Measurements from ENCODE around the gene VAV3.

DNA sequence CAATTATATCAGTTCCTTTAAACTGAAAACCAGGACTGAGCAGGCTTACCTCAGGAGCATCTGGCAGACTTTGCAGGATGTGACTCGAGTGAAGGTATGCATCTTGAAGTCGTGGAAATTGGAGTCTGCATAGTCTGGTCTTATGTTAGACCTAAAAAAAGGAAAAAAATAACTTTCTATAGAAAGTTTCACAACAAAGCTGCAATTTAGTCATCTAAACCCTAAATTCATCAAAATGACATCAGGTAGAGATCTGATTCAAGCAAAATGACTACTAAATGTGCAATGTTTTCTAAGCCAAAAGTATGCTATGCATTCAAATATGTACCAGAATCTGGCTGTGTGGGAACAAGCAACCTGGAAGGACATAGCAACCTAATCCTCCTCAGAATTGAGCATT is 260.1 kb downstream of the VAV3 start:
- TF ChIP-seq, protein P1, sequence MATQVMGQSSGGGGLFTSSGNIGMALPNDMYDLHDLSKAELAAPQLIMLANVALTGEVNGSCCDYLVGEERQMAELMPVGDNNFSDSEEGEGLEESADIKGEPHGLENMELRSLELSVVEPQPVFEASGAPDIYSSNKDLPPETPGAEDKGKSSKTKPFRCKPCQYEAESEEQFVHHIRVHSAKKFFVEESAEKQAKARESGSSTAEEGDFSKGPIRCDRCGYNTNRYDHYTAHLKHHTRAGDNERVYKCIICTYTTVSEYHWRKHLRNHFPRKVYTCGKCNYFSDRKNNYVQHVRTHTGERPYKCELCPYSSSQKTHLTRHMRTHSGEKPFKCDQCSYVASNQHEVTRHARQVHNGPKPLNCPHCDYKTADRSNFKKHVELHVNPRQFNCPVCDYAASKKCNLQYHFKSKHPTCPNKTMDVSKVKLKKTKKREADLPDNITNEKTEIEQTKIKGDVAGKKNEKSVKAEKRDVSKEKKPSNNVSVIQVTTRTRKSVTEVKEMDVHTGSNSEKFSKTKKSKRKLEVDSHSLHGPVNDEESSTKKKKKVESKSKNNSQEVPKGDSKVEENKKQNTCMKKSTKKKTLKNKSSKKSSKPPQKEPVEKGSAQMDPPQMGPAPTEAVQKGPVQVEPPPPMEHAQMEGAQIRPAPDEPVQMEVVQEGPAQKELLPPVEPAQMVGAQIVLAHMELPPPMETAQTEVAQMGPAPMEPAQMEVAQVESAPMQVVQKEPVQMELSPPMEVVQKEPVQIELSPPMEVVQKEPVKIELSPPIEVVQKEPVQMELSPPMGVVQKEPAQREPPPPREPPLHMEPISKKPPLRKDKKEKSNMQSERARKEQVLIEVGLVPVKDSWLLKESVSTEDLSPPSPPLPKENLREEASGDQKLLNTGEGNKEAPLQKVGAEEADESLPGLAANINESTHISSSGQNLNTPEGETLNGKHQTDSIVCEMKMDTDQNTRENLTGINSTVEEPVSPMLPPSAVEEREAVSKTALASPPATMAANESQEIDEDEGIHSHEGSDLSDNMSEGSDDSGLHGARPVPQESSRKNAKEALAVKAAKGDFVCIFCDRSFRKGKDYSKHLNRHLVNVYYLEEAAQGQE (IDR thresholded peaks at IDR 0.05; ENCODE audit: borderline replicate concordance): no peak
- TF ChIP-seq, protein P1 (CRISPR knock-in tag; IDR thresholded peaks at IDR 0.05; ENCODE audit: low read depth): no peak
- TF ChIP-seq, protein P2, sequence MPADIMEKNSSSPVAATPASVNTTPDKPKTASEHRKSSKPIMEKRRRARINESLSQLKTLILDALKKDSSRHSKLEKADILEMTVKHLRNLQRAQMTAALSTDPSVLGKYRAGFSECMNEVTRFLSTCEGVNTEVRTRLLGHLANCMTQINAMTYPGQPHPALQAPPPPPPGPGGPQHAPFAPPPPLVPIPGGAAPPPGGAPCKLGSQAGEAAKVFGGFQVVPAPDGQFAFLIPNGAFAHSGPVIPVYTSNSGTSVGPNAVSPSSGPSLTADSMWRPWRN (IDR thresholded peaks at IDR 0.05; ENCODE audit: low read depth): no peak
- TF ChIP-seq MYC (IDR thresholded peaks at IDR 0.05; ENCODE audit: low read depth, low read length): no peak
- TF ChIP-seq MYC (CRISPR knock-in tag; IDR thresholded peaks at IDR 0.05; ENCODE audit: borderline replicate concordance, low read depth): no peak
- no peak for TF ChIP-seq TCF3 (CRISPR knock-in tag; IDR thresholded peaks at IDR 0.05)
- TF ChIP-seq, protein P3, sequence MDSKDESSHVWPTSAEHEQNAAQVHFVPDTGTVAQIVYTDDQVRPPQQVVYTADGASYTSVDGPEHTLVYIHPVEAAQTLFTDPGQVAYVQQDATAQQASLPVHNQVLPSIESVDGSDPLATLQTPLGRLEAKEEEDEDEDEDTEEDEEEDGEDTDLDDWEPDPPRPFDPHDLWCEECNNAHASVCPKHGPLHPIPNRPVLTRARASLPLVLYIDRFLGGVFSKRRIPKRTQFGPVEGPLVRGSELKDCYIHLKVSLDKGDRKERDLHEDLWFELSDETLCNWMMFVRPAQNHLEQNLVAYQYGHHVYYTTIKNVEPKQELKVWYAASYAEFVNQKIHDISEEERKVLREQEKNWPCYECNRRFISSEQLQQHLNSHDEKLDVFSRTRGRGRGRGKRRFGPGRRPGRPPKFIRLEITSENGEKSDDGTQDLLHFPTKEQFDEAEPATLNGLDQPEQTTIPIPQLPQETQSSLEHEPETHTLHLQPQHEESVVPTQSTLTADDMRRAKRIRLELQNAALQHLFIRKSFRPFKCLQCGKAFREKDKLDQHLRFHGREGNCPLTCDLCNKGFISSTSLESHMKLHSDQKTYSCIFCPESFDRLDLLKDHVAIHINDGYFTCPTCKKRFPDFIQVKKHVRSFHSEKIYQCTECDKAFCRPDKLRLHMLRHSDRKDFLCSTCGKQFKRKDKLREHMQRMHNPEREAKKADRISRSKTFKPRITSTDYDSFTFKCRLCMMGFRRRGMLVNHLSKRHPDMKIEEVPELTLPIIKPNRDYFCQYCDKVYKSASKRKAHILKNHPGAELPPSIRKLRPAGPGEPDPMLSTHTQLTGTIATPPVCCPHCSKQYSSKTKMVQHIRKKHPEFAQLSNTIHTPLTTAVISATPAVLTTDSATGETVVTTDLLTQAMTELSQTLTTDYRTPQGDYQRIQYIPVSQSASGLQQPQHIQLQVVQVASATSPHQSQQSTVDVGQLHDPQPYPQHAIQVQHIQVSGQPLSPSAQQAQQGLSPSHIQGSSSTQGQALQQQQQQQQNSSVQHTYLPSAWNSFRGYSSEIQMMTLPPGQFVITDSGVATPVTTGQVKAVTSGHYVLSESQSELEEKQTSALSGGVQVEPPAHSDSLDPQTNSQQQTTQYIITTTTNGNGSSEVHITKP (IDR thresholded peaks at IDR 0.05; ENCODE audit: partially characterized antibody): no peak
- no peak for TF ChIP-seq NFRKB (IDR thresholded peaks at IDR 0.05; ENCODE audit: low read depth)
- TF ChIP-seq ZBTB17 (CRISPR knock-in tag; IDR thresholded peaks at IDR 0.05): no peak
- TF ChIP-seq ATF1 (CRISPR knock-in tag; IDR thresholded peaks at IDR 0.05): no peak
- TF ChIP-seq ATF1 (tag; IDR thresholded peaks at IDR 0.05): no peak
- no peak for TF ChIP-seq ZNF232 (CRISPR knock-in tag; IDR thresholded peaks at IDR 0.05)
- no peak for TF ChIP-seq POLR2A (conservative IDR thresholded peaks at IDR 0.05)
